ENCODE results near the gene CABLES2.

Gene CABLES2, protein sequence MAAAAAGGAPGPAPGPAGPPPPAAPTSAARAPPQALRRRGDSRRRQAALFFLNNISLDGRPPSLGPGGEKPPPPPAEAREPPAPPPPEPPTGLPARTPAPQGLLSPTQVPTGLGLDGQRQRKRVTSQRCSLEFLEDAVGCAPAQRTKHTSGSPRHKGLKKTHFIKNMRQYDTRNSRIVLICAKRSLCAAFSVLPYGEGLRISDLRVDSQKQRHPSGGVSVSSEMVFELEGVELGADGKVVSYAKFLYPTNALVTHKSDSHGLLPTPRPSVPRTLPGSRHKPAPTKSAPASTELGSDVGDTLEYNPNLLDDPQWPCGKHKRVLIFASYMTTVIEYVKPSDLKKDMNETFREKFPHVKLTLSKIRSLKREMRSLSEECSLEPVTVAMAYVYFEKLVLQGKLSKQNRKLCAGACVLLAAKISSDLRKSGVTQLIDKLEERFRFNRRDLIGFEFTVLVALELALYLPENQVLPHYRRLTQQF

DNA sequence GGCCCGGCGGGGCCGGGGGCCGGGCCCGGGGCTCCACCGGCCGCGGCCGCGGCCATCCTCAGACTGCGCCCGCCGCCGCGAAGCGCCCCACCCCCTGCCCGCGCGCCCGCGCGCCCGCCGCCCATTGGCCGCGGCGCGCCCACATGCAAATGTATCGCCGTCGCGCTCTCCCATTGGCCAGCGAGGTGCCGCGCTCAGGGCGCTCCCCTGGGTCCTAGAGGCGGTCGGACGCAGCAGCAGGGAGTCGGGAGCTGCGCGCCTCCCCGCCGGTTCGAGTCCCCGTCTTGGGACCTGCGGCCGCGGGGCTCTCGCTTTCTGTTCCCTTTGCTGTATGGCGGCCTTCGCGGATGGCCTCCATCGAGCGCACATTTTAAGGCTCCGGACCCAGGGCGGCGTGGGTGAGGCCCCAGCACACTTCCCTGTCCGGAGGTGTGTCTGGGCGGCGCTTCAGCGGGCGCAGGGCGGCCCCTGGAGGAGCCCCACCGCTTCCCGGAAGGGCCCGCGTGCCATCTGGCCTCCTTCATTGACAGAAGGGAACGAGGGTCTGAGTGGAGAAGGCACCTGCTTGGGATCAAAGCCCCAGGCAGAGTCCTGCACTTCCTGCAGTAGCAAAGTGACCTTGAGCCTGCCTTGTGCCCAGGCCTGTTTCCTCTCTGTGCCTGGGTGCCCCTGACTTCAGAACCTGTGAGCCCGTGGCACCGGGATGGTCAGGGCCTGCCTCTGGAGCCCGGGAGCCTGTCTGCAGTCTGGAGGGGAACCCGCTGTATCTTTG is at the start of gene CABLES2:
Gene CABLES2, minus strand, starts transcription at position 65 of the 772 bp plus-strand sequence. Its CDS starts 9 bp downstream, at position 56.
- peak; percentile 90 for ATAC-seq
- TF ChIP-seq ZFP3 (CRISPR knock-in tag; IDR thresholded peaks at IDR 0.05) = peak; percentile 62; the same call in 1 of the 2 replicates
- TF ChIP-seq, protein P1, sequence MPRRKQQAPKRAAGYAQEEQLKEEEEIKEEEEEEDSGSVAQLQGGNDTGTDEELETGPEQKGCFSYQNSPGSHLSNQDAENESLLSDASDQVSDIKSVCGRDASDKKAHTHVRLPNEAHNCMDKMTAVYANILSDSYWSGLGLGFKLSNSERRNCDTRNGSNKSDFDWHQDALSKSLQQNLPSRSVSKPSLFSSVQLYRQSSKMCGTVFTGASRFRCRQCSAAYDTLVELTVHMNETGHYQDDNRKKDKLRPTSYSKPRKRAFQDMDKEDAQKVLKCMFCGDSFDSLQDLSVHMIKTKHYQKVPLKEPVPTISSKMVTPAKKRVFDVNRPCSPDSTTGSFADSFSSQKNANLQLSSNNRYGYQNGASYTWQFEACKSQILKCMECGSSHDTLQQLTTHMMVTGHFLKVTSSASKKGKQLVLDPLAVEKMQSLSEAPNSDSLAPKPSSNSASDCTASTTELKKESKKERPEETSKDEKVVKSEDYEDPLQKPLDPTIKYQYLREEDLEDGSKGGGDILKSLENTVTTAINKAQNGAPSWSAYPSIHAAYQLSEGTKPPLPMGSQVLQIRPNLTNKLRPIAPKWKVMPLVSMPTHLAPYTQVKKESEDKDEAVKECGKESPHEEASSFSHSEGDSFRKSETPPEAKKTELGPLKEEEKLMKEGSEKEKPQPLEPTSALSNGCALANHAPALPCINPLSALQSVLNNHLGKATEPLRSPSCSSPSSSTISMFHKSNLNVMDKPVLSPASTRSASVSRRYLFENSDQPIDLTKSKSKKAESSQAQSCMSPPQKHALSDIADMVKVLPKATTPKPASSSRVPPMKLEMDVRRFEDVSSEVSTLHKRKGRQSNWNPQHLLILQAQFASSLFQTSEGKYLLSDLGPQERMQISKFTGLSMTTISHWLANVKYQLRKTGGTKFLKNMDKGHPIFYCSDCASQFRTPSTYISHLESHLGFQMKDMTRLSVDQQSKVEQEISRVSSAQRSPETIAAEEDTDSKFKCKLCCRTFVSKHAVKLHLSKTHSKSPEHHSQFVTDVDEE (CRISPR knock-in tag; IDR thresholded peaks at IDR 0.05) = peak; percentile 46; the same call in 1 of the 2 replicates
- no peak for TF ChIP-seq CSDC2 (CRISPR knock-in tag; IDR thresholded peaks at IDR 0.05)

DNA sequence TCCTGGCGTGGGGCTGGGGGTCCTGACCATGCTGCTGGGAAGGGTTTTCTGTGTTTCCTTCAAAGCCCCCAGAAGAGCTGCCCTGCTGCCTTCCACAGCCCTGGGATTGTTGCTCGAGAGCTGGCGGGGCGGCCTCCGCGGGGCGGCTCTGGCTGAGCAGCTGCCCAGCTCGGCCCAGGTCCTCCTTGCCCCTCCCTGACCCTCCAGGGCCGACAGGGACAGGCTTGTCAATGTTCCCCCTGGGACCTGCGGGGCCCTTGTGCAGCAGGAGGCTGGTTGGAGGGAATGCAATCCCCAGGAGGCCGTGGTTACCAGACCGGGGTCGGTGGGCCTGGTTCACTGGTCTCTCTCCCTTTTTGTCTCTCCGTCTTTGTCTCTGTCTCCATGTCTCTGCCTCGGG is 48.8 kb upstream of the CABLES2 start:
- ATAC-seq = no peak
- no peak for TF ChIP-seq GLIS3 (CRISPR knock-in tag; IDR thresholded peaks at IDR 0.05)
- no peak for TF ChIP-seq ZNF8 (CRISPR knock-in tag; IDR thresholded peaks at IDR 0.05)
- TF ChIP-seq SNAI2 (CRISPR knock-in tag; IDR thresholded peaks at IDR 0.05) = no peak
- TF ChIP-seq ZFP30 (CRISPR knock-in tag; IDR thresholded peaks at IDR 0.05) = no peak
- TF ChIP-seq, protein P2, sequence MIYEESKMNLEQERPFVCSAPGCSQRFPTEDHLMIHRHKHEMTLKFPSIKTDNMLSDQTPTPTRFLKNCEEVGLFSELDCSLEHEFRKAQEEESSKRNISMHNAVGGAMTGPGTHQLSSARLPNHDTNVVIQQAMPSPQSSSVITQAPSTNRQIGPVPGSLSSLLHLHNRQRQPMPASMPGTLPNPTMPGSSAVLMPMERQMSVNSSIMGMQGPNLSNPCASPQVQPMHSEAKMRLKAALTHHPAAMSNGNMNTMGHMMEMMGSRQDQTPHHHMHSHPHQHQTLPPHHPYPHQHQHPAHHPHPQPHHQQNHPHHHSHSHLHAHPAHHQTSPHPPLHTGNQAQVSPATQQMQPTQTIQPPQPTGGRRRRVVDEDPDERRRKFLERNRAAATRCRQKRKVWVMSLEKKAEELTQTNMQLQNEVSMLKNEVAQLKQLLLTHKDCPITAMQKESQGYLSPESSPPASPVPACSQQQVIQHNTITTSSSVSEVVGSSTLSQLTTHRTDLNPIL (CRISPR knock-in tag; IDR thresholded peaks at IDR 0.05; ENCODE audit: low read depth) = no peak
- TF ChIP-seq CSDC2 (CRISPR knock-in tag; IDR thresholded peaks at IDR 0.05) = no peak
- no peak for TF ChIP-seq ZNF565 (CRISPR knock-in tag; conservative IDR thresholded peaks at IDR 0.05; ENCODE audit: low read depth)
- TF ChIP-seq TOX (CRISPR knock-in tag; IDR thresholded peaks at IDR 0.05; ENCODE audit: borderline replicate concordance) = no peak
- no peak for TF ChIP-seq ZNF70 (CRISPR knock-in tag; IDR thresholded peaks at IDR 0.05)
- TF ChIP-seq, protein P3, sequence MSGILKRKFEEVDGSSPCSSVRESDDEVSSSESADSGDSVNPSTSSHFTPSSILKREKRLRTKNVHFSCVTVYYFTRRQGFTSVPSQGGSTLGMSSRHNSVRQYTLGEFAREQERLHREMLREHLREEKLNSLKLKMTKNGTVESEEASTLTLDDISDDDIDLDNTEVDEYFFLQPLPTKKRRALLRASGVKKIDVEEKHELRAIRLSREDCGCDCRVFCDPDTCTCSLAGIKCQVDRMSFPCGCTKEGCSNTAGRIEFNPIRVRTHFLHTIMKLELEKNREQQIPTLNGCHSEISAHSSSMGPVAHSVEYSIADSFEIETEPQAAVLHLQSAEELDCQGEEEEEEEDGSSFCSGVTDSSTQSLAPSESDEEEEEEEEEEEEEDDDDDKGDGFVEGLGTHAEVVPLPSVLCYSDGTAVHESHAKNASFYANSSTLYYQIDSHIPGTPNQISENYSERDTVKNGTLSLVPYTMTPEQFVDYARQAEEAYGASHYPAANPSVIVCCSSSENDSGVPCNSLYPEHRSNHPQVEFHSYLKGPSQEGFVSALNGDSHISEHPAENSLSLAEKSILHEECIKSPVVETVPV (CRISPR knock-in tag; IDR thresholded peaks at IDR 0.05) = no peak
- TF ChIP-seq ISL1 (CRISPR knock-in tag; IDR thresholded peaks at IDR 0.05) = no peak
- TF ChIP-seq, protein P4, sequence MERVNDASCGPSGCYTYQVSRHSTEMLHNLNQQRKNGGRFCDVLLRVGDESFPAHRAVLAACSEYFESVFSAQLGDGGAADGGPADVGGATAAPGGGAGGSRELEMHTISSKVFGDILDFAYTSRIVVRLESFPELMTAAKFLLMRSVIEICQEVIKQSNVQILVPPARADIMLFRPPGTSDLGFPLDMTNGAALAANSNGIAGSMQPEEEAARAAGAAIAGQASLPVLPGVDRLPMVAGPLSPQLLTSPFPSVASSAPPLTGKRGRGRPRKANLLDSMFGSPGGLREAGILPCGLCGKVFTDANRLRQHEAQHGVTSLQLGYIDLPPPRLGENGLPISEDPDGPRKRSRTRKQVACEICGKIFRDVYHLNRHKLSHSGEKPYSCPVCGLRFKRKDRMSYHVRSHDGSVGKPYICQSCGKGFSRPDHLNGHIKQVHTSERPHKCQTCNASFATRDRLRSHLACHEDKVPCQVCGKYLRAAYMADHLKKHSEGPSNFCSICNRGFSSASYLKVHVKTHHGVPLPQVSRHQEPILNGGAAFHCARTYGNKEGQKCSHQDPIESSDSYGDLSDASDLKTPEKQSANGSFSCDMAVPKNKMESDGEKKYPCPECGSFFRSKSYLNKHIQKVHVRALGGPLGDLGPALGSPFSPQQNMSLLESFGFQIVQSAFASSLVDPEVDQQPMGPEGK (CRISPR knock-in tag; IDR thresholded peaks at IDR 0.05; ENCODE audit: borderline replicate concordance) = no peak
- TF ChIP-seq, protein P1 (CRISPR knock-in tag; IDR thresholded peaks at IDR 0.05) = no peak
- TF ChIP-seq ESRRG (CRISPR knock-in tag; IDR thresholded peaks at IDR 0.05) = no peak
- TF ChIP-seq, protein P5, sequence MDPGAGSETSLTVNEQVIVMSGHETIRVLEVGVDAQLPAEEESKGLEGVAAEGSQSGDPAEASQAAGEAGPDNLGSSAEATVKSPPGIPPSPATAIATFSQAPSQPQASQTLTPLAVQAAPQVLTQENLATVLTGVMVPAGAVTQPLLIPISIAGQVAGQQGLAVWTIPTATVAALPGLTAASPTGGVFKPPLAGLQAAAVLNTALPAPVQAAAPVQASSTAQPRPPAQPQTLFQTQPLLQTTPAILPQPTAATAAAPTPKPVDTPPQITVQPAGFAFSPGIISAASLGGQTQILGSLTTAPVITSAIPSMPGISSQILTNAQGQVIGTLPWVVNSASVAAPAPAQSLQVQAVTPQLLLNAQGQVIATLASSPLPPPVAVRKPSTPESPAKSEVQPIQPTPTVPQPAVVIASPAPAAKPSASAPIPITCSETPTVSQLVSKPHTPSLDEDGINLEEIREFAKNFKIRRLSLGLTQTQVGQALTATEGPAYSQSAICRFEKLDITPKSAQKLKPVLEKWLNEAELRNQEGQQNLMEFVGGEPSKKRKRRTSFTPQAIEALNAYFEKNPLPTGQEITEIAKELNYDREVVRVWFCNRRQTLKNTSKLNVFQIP (CRISPR knock-in tag; IDR thresholded peaks at IDR 0.05; ENCODE audit: borderline replicate concordance, low read depth) = no peak
- TF ChIP-seq PPARA (CRISPR knock-in tag; IDR thresholded peaks at IDR 0.05; ENCODE audit: borderline replicate concordance) = no peak
- TF ChIP-seq BACH2 (CRISPR knock-in tag; IDR thresholded peaks at IDR 0.05; ENCODE audit: borderline replicate concordance) = no peak

Data from SK-N-SH treated with all-trans-retinoic acid at 6 μM for 48 hours (cell line).